NOMO-1 treated with DMSO at 0.1 percent for 48 hours (cell line): ENCODE measurements around the gene KRT26.
A peak's percentile ranks its signal among the peaks of the same experiment; 100 is the strongest.

Source experiments
- DNase-seq: peaks from one replicate; lab custom pipeline; 2025; ENCODE audit not compliant: unreplicated experiment; lab: John Stamatoyannopoulos, UW

KRT26 gene

GRCh38 chr17:40734018-40734417 is 38.0 kb downstream of the KRT26 start:
- no peak for DNase-seq

DNA sequence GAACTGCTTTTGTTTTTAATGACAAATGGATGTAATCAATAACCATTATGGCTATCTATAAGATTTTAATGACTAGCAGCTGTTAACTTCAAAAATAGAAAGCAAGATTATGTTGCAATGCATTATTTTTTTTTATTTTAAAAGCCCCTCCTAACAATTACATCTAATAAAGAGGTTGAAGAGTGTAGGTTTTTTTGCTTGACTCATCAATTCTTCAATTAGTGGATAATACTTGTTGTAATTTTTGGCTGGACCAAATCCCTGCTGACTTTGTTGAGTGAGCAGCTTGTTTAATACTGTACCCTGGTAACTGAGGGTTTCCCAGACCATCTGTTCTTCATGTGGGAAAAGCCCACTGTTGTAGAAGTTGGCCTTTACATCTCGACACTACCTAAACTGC is 41.0 kb downstream of the KRT26 start:
- no peak for DNase-seq

DNA sequence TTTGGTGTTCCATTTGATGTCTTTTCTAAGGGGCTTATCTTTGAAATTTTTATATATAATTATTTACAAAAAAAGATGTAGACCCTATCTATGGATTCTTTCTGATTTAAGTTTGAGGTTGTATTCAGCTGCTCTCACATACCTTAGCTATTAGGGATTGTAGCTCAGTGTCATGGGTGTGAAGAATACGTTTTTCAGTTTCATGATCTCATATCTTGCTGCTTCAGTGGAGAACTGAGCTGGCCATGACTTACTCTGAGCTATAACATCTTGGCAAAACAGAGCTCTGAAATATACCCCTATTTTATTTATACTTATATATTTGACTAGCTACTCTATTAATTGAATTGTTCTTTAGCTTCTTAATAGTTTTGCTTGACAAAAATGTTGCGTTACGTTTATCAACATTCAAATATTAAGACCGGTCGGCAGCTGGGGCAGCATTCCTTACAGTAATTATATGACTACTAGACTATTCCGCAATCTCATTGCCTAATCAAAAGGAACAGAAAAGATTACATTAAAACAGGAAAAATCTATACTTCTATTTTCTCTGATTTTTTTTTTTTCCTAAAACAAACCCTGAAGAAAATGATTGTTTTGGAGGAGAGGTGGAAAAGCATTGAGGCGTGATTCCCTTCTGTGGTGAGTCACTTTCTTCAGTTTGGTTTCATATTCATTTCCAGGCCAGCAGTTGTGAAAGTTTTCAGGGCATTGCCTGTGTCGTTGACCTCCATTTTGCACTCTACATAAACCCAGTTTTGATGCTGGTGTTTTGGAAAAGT is 44.4 kb downstream of the KRT26 start:
- DNase-seq, result peak; percentile 61

- DNase-seq, result peak; percentile 18
Observed at GRCh38 chr17:40726919-40727318, 45.1 kb downstream of the KRT26 start.

DNA sequence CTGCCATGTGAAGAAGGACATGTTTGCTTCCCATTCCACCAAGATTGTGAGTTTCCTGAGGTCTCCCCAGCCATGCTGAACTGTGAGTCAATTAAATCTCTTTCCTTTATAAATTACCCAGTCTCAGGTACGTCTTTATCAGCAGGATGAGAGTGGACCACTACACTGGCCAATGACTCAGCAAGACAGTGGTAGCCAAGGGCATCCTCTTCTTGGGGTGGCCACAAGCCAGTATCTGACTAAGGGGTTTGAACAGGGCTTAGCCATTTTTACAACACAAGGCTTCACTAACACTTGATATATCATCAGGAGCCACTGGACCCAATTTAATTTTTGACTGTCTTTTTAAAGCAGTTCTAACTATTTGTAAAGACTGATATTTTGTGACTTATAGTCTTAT is 47.3 kb downstream of the KRT26 start:
- no peak for DNase-seq

DNA sequence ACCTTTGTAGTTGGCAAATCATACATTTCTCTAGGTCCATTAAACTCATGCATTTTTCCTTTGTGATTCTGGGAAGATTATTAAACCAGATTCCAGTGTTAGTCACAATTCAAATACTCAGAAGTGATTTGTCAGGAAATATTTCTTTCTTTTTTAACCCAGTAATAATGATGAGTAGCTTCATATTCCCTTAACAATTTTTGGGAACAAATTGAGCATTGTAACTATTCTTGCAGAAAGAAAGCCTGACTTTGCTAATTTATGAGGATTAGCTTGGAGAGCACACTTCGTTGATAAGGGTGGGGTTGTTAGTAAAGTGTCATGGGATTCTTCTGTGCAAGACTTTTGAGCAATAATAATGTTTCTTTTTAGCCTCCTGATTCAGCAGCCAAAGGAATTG is 49.8 kb downstream of the KRT26 start:
- no peak for DNase-seq

DNA sequence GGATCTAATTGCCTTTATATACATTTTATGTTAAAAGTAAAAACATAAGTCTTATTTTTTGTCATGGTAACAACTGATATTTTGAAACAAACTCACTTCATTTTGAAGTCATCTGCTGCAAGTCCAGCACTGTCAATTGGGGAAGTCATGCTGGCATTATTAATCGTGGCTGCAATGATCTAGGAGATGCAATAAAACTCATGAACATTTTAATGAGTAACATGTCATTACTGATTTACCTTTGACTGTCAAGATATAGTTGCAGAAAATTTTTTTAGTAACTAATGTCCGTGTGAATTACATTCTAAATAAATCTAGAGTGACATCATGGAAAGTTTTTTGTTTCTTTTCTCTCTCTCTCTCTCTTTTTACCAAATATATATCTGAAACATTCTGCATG is 51.1 kb downstream of the KRT26 start:
- no peak for DNase-seq

GRCh38 chr17:40718930-40719329 is 53.1 kb downstream of the KRT26 start:
- no peak for DNase-seq

GRCh38 chr17:40717776-40718175 is 54.2 kb downstream of the KRT26 start:
- no peak for DNase-seq
